WI38 (cell line): Measurements from ENCODE around the gene UBAC2.

ENCODE experiments used
- H3K4me3 ChIP-seq: 2 replicates; pipeline ENCODE4 v1.5.1; 2011; ENCODE audit warnings: low read depth, mild to moderate bottlenecking, control low read depth, low read length
- TF ChIP-seq, protein P1 (sequence below): IDR thresholded peaks from 2 replicates; pipeline ENCODE4 v1.5.1; 2012; ENCODE audit warnings: low read depth, mild to moderate bottlenecking, control low read depth, low read length

UBAC2 gene

GRCh38 chr13:99356262-99357091 lies 155.8 kb downstream of the UBAC2 start:
- peak overlapping the region; percentile 44 for H3K4me3 ChIP-seq
- TF ChIP-seq, protein P1, sequence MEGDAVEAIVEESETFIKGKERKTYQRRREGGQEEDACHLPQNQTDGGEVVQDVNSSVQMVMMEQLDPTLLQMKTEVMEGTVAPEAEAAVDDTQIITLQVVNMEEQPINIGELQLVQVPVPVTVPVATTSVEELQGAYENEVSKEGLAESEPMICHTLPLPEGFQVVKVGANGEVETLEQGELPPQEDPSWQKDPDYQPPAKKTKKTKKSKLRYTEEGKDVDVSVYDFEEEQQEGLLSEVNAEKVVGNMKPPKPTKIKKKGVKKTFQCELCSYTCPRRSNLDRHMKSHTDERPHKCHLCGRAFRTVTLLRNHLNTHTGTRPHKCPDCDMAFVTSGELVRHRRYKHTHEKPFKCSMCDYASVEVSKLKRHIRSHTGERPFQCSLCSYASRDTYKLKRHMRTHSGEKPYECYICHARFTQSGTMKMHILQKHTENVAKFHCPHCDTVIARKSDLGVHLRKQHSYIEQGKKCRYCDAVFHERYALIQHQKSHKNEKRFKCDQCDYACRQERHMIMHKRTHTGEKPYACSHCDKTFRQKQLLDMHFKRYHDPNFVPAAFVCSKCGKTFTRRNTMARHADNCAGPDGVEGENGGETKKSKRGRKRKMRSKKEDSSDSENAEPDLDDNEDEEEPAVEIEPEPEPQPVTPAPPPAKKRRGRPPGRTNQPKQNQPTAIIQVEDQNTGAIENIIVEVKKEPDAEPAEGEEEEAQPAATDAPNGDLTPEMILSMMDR = no peak

GRCh38 chr13:99357131-99357596 lies 156.5 kb downstream of the UBAC2 start:
- TF ChIP-seq, protein P1 = no peak

DNA sequence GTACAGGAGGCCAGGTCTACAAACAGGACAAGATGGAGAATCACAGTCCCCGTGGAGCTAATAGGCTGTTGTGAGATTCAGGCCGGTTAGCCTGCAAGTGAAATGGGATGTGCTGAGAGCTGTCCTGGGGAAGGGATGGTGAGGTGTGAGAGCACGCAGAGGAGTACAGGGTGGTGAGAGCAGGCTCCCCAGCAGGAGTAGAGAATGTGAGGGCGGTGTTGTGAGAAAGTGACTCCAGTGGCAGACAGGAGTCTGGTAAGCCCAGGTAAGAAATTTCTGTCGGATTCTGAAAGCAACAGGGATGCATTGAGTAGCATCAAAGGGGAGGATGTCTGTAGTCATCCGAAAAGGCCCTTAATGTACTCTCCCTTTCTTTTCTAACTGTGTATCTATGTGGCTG lies 157.3 kb downstream of the UBAC2 start:
- no peak overlapping the region for H3K4me3 ChIP-seq
- TF ChIP-seq, protein P1 = no peak

More at GRCh38 chr13:99357131-99357596, 156.5 kb downstream of the UBAC2 start:
- H3K4me3 ChIP-seq = no peak overlapping the region; the same call in 1 of the 2 replicates

GRCh38 chr13:99359528-99359927 lies 158.9 kb downstream of the UBAC2 start:
- H3K4me3 ChIP-seq = no peak overlapping the region
- TF ChIP-seq, protein P1 = no peak

- TF ChIP-seq, protein P1 = no peak
- no peak overlapping the region for H3K4me3 ChIP-seq
Measured at GRCh38 chr13:99360696-99361095, 160.0 kb downstream of the UBAC2 start.

DNA sequence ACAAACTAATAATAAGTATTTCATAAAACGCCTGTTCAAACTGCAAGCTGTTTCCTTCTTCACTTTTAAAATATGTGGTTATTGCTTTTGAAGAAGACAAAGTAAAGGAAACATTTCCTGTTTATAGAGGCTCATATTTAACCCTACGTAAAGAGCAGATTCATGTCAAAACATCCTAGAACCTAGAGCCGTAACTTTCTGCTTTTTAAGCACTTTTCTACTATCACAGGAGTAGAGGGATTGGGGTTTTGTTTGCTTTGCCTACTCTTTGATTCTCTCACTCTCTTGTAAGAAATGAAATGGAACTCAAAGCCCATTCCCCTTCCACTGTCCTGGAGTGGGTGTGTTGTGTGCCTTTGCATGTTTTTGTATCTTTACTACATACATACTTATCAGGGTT lies 160.5 kb downstream of the UBAC2 start:
- TF ChIP-seq, protein P1 = no peak
- H3K4me3 ChIP-seq = no peak overlapping the region

DNA sequence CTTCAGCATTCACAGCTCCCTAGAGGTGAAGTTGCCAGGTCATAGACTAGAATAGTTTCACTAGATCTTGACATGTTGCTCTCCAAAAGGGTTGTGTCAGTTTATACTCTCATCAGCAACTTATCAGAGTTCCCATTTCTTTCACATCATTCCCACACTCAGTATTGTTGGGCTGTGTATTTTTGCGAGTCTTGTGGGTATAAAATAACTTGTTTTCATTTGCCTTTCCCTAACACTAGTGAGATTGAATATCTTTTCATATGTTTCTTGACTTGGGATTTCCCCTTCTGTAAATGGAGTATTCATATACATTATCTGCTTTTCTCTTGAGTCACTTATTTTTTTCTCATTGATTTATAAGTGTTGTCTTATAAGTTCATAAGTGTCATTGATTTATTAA lies 161.7 kb downstream of the UBAC2 start:
- no peak overlapping the region for H3K4me3 ChIP-seq
- TF ChIP-seq, protein P1 = no peak
